ENCODE data around the gene FNDC3B.

- TF ChIP-seq CTCF (IDR thresholded peaks at IDR 0.05 in 8 of 11, conservative IDR thresholded peaks at IDR 0.05 in 3 of 11) (no peak), POLR2AphosphoS5 (IDR thresholded peaks at IDR 0.05) (no peak), POLR2A (IDR thresholded peaks at IDR 0.05) (no peak)
Measured at GRCh38 chr3:172090035-172090434, 50.7 kb downstream of the FNDC3B start.
